Measurements from ENCODE around the gene PERP.

GRCh38 chr6:138128096-138128495 lies 20.9 kb upstream of the PERP start:
- TF ChIP-seq REST (IDR thresholded peaks at IDR 0.05; ENCODE audit: insufficient read depth in 1 of 2, low read depth in 2 of 2, low read length in 2 of 2) (no peak), POLR2AphosphoS5 (IDR thresholded peaks at IDR 0.05; ENCODE audit: low read depth, low read length) (no peak), TAF1 (IDR thresholded peaks at IDR 0.05; ENCODE audit: borderline replicate concordance, insufficient read depth, low read length) (no peak), SIN3A (IDR thresholded peaks at IDR 0.05; ENCODE audit: borderline replicate concordance, insufficient read depth, low read length) (no peak), FOXP2 (optimal IDR thresholded peaks at IDR 0.05; ENCODE audit: borderline replicate concordance, extremely low read depth, extremely low read length, insufficient read depth) (no peak)
